ENCODE results near the gene AFMID.
"Not testable (repeated sequence)": the region's sequence is repeated elsewhere in the genome, so short reads cannot be mapped to it uniquely, and the experiment has no call there.

AFMID gene

GRCh38 chr17:78224231-78225087 is 37.3 kb downstream of the AFMID start:
- DNase-seq, result no peak

- no peak for DNase-seq
Observed at GRCh38 chr17:78225088-78225865, 38.1 kb downstream of the AFMID start.

GRCh38 chr17:78226055-78226758 is 39.0 kb downstream of the AFMID start:
- no peak for DNase-seq

GRCh38 chr17:78226759-78227454 is 39.7 kb downstream of the AFMID start:
- DNase-seq, result no peak

GRCh38 chr17:78227455-78227916 is 40.3 kb downstream of the AFMID start:
- DNase-seq, result no peak

GRCh38 chr17:78228176-78228575 is 41.0 kb downstream of the AFMID start:
- no peak for DNase-seq

- DNase-seq, result no peak
Observed at GRCh38 chr17:78230252-78230962, 43.2 kb downstream of the AFMID start.

- DNase-seq, result no peak
Observed at GRCh38 chr17:78230996-78231935, 44.1 kb downstream of the AFMID start, which contains the start of gene TMEM235. TSS of gene TMEM235 (plus strand) at chr17:78231631. CDS start at chr17:78232024, 393 bp downstream.

GRCh38 chr17:78231991-78232858 is 45.1 kb downstream of the AFMID start:
- no peak for DNase-seq

- no peak for DNase-seq
Observed at GRCh38 chr17:78232859-78233173, 45.7 kb downstream of the AFMID start.

- no peak for DNase-seq
Observed at GRCh38 chr17:78233678-78234077, 46.5 kb downstream of the AFMID start.

GRCh38 chr17:78234261-78234865 is 47.2 kb downstream of the AFMID start:
- DNase-seq, result no peak

GRCh38 chr17:78235022-78235421 is 47.9 kb downstream of the AFMID start:
- DNase-seq, result not testable (repeated sequence)

- no peak for DNase-seq
Observed at GRCh38 chr17:78235885-78236284, 48.7 kb downstream of the AFMID start.

GRCh38 chr17:78236362-78237127 is 49.4 kb downstream of the AFMID start:
- no peak for DNase-seq

- no peak for DNase-seq
Observed at GRCh38 chr17:78237401-78238012, 50.3 kb downstream of the AFMID start.

GRCh38 chr17:78238823-78239488 is 51.8 kb downstream of the AFMID start:
- DNase-seq, result no peak

All from central memory CD4-positive, alpha-beta T cell (primary cell).